Erythroblast (primary cell): Measurements from ENCODE around the gene POU3F4.

Experiments
- DNase-seq, 2 experiments: peaks; one replicate each; lab custom pipeline; 2025; lab: John Stamatoyannopoulos, UW
- GATA1 ChIP-seq: IDR thresholded peaks from 2 replicates; pipeline ENCODE4 v1.6.1; 2011; ENCODE audit warnings: low read depth, mild to moderate bottlenecking, control low read depth, low read length, moderate library complexity
- POLR2A ChIP-seq: IDR thresholded peaks from 2 replicates; pipeline ENCODE4 v1.6.1; 2011; ENCODE audit warnings: mild to moderate bottlenecking, low read length

Gene POU3F4

GRCh38 chrX:83535417-83536196 lies 27.5 kb downstream of the POU3F4 start:
- no peak for TF ChIP-seq POLR2A
- TF ChIP-seq GATA1: no peak
- DNase-seq: no peak
